MM.1S (cell line): ENCODE measurements around the gene RSU1.

Source experiments
- CTCF ChIP-seq: fragments of 300-600 bp; sonication (generic); IDR thresholded peaks from 2 replicates; pipeline ENCODE4 v1.5.1; 2016; ENCODE audit warnings: antibody characterized with exemption, low read length, mixed read lengths
- EZH2phosphoT487 ChIP-seq: fragments of 300-600 bp; sonication (generic); IDR thresholded peaks from 2 replicates; pipeline ENCODE4 v1.6.1; 2018; ENCODE audit warnings: antibody characterized with exemption, low read length

- TF ChIP-seq CTCF, result no peak
- no peak for TF ChIP-seq EZH2phosphoT487
Measured at GRCh38 chr10:16724509-16724908, 92.7 kb downstream of the RSU1 start.
